ENCODE measurements around the gene TCTN2. TPM values are rescaled to one million over a fixed set of nuclear protein-coding genes. Genes with fewer than 3 reads are reported as not detected.

The TCTN2 gene
- total and polyA plus RNA-seq, 9 of the 15 experiments (the other 6 are each of a cell fraction or from before 2014, with no cell fraction given), result 0.58 to 5.5 (median 3.6) TPM

GRCh38 chr12:123707466-123707865 is 36.6 kb downstream of the TCTN2 start:
- H3K79me2 ChIP-seq (ENCODE audit: control insufficient read depth, insufficient read depth, low read length), result peaks cover 3% of the 10 kb centered on the region
- no peaks in the 10 kb centered on the region for H3K36me3 ChIP-seq (ENCODE audit: control insufficient read depth, insufficient read depth, low read length)
- no peak overlapping the region for H2AFZ ChIP-seq (ENCODE audit: low read depth, low read length)
- ChIA-PET CTCF (ENCODE audit: low intra/inter-chr PET ratio) (no interaction called here), POLR2A (interaction anchor here (0.7 kb wide), 1 partner anchor 22 kb away, joined by 4 read pairs; no protein-coding TSS in a partner anchor)
- no TSS peak for BruUV-seq (replicated peaks)
- H3K9me3 ChIP-seq (replicated peaks; ENCODE audit: control insufficient read depth, insufficient read depth, low read depth, low read length), result no peaks in the 10 kb centered on the region
- no peaks in the 10 kb centered on the region for H3K27me3 ChIP-seq (ENCODE audit: control insufficient read depth in 2 of 2, insufficient read depth in 2 of 2, low read length in 2 of 2)
- WGBS (ENCODE audit: insufficient coverage, low coverage, missing lambda C conversion rate), result 56% methylated on average over 3 of the region's 4 CpGs
- no peaks in the 10 kb centered on the region for H4K20me1 ChIP-seq (replicated peaks; ENCODE audit: control insufficient read depth, insufficient read depth, low read length)
- H3K27ac ChIP-seq (ENCODE audit: extremely low read depth, low read depth, low read length), result no peak overlapping the region
- H3K4me1 ChIP-seq (replicated peaks in 1 of 2; ENCODE audit: control insufficient read depth in 2 of 2, insufficient read depth in 2 of 2, low read length in 2 of 2), result peaks cover 0 to 11% of the 10 kb centered on the region in 2 experiments; a peak in 2 of 5 replicates
- H3K9me1 ChIP-seq (ENCODE audit: control insufficient read depth, insufficient read depth, low read length), result no peaks in the 10 kb centered on the region
- intact Hi-C loops (cut with micrococcal nuclease) (no loop called here), in situ Hi-C loops (cut with MboI) (no loop called here)
- no peak overlapping the region for H3K4me2 ChIP-seq (ENCODE audit: insufficient read depth, low read length)
- no peak overlapping the region for H3K4me3 ChIP-seq
- FAIRE-seq (no peak), ATAC-seq (no peak), DNase-seq (ENCODE audit: extremely low read depth in 1 of 4, low spot score in 3 of 4) (no peak)
- no peak overlapping the region for H3K9ac ChIP-seq (ENCODE audit: insufficient read depth in 1 of 2, low read depth in 2 of 2, low read length in 2 of 2)
- TF ChIP-seq CBX3 (IDR thresholded peaks at IDR 0.05; ENCODE audit: borderline replicate concordance in 1 of 2, low read length in 2 of 2) (no peak), UBTF (IDR thresholded peaks at IDR 0.05; ENCODE audit: borderline replicate concordance in 1 of 2, low read depth in 2 of 2, low read length in 2 of 2) (no peak), PHB2 (IDR thresholded peaks at IDR 0.05; ENCODE audit: low read depth) (no peak), JUND (IDR thresholded peaks at IDR 0.05; ENCODE audit: borderline replicate concordance, low read depth, low read length) (no peak), JUND (tag; IDR thresholded peaks at IDR 0.05; ENCODE audit: borderline replicate concordance, low read depth, low read length) (no peak), MXD1 (CRISPR knock-in tag; IDR thresholded peaks at IDR 0.05; ENCODE audit: borderline replicate concordance, poor library complexity, severe bottlenecking) (no peak), HMG20B (CRISPR knock-in tag; IDR thresholded peaks at IDR 0.05) (no peak), ZNF696 (CRISPR knock-in tag; conservative IDR thresholded peaks at IDR 0.05) (no peak), TEAD2 (tag; IDR thresholded peaks at IDR 0.05) (no peak), ID3 (CRISPR knock-in tag; IDR thresholded peaks at IDR 0.05) (no peak), ID3 (tag; IDR thresholded peaks at IDR 0.05) (no peak), ZNF740 (CRISPR knock-in tag; IDR thresholded peaks at IDR 0.05) (no peak), ZNF740 (tag; IDR thresholded peaks at IDR 0.05) (no peak), SMARCB1 (IDR thresholded peaks at IDR 0.05; ENCODE audit: insufficient read length, low read depth) (no peak), MTA2 (IDR thresholded peaks at IDR 0.05; ENCODE audit: low read depth) (no peak), NCOA4 (IDR thresholded peaks at IDR 0.05; ENCODE audit: partially characterized antibody) (no peak), ZKSCAN1 (IDR thresholded peaks at IDR 0.05; ENCODE audit: low read depth, low read length) (no peak)

Measured in K562 (cell line).